GM19455 (cell line): ENCODE data around the gene SIRT7.

Source experiments
- ATAC-seq: cut with Tn5 transposase; IDR thresholded peaks from one replicate; pipeline ENCODE4 v1.9.1; 2021; ENCODE audit not compliant: unreplicated experiment

SIRT7 gene

DNA sequence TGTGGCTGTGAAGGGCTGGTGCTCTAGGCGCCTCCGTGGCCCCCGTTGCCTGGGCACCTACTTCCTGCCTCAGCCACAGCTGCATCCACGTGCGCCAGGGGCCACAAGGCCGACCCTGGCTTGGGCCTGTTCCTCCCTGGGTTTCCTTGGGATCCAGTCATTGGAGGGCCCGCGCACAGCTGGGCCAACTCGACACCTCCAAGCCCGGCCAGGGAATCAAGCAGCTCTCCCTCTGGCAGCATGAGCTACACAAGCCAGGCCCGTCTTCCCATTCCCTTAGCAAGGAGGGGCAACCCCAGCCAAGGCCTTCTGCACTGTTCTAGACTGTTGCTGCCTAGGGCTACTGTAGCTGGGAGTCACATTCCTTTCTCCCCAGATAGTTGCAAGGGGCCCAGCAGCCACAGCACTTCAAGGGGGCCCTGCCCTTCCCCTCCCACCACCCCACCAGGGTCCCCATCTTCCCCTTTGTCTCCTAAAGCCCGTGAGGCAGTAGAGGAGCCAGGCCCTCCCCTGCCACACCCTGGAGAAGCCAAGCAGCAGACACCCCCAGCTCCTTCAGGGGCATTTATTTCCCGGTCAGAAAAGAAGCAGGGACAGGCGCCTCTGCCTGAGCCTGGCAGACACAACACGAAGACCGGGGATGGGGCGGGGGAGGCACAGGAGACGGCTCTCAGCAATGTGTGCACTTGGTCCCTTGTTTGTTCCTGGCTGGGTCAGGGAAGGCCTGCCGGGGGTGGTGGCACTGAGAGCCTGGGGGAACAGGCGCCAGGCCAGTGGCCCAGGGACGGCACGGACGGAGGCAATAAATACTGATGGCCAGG lies 50.6 kb downstream of the SIRT7 start:
- ATAC-seq, result no peak

DNA sequence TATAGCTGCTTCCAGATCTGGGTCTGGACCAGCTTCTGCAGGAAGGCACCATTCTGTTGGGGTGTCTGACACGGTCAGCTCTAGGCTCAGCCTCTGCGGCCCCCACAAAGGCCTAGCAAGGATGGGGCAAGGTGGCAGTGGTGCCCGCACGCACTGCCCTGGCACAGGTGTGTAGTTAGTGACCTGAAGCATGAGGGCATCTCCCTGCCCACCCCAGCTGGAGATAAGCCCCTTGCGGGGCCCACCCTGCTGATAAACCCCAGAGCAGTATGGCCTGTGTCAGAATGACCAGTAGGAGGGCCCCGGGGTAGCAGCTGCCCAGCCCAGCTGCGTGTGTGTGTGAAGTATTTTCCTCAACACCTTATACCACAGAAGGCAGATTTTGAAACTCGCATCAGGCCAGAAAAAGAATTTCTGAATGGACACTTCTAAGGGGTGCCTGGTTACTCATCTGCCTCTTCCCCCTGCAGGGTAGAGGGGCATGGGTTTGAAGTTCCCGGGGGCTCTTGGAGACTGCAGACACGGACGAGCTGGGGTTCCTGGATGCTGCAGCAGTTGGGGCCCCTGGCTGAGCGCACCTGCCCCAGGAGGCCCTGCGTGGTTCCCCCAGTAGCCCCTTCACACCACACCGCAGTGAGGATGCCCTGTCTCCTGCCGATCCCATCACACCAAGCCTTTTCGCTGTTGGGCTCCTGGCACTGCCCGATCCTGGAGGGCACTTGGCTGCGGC lies 51.4 kb downstream of the SIRT7 start:
- ATAC-seq, result no peak

DNA sequence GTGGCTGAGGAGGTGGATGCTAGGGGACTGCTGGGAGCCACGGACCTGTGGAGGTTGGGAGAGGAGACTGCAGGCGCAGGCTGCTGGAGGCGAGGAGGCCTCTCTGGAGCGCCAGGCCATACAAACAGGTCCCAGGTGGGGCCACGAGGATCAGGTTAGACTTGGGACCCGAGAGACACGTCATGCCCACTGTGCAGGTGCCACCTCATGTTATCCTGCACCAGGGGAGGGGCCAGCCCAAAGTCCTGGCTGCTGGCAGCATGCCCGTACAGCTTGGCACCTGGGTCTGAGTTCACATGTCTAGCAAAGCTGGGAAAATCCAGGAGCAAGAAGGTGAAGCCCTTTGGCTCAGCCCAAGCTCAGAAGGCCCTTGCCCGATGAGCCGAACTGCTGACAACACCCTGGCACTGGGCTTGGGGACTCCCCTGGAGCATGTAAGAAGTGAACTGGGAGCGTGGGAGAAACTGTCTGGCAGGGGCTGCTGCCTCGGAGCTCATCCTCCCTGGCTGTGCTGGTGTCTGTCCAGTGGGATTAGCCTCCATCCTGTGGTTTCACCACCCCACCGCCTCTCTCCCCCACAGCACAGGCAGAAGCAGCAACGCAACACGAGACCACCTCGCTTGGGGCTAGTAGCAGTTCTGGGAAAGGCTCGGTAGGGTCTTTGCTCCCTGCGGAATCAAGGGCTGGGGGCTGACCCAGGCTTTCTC lies 52.1 kb downstream of the SIRT7 start:
- ATAC-seq, result no peak

DNA sequence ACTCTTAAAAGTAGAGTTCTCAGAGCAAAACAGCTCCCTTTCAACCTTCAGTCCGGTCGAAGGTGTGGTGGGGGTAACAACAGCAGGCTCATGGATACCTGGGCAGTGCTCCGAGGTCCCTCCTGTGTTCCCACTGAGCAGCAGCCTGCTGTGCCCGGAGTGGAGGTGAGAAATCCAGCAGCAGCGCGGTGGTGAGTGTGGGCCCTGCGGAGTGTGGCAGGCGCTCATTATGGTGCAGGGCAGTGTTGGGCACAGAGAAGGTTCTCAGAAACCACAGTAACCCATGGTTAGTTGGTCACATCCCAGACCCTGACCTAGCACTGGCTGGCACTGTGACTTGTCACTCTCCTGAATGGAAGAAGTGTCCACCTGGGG lies 52.6 kb downstream of the SIRT7 start:
- no peak for ATAC-seq

DNA sequence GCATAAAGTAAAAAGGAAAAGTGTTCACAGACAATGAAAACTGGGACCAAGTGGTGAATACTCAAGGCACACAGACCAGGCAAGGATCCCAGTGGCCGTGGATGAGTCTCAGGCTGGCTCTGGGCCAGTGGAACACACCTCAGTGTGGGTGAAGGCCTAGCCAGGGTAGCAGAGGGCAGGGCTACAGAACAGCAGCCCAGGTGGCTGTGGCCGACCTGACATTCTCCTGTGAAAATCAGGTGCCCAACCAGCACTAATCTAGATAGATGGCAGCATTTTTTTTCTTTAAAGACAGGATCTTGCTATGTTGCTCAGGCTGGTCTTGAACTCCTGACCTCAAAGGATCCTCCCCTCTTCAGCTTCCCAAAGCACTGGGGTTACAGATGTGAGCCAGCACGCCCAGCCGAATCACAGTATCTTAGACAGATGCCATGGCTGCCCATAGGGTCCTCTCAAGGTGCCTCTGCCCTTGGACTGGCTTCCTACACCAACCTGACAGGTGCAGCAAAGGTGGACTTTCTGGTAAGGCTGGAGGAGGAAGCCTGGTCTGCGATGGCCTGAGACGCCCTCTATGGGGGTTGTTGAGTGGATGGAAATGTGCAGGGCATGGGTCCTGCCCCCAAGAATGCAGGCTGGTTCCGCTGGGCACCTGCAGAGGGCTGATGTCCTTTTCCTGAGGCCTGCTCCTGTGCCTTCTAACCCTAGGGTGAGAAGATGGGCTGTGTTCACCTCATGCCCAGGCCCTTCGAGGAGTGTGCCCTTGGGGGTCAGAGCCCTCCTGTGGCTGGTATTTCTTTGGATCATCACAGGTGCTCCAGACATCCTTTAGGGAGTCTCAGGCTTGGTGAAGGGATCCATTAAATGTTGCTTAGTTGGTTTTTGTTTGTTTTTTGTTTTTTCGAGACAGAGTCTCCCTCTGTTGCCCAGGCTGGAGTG lies 53.9 kb downstream of the SIRT7 start:
- no peak for ATAC-seq

DNA sequence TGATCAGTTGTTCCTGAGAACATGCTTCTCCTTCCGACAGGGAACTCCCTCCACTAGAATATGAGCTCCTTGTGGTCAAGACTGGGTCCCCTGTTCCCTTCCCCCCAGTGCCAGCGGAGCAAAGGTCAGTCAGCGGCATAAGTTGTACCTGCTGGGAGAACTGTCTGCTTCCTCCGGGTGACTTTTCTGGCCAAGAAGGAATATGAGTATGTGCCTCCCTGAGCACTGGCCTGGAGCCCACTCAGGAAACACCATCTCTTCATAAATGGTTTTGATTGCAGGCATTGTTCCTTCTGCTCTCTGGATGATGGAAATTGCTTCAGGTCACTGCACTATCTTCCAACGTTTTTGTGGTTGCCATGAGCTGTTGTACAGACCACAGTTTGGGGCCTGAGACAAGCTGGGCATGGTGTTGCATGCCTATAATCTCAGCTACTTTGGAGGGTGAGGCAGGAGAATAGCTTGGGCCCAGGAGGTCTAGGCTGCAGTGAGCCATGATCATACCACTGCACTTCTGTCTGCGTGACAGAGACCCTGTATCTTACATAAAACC lies 54.8 kb downstream of the SIRT7 start:
- ATAC-seq, result no peak
